Gastrocnemius medialis (tissue), 4 donors: ENCODE measurements around the gene HMGA1. TPM values are rescaled to one million over a fixed set of nuclear protein-coding genes. Genes with fewer than 3 reads are reported as not detected.

Experiments
- ATAC-seq, 2 donors: fragments of 150-250 bp; one replicate each; pipeline ENCODE4 v1.9.1; 2016
- DNase-seq, 2 donors: peaks; one replicate each; pipeline ENCODE4 v3.0.0-alpha.2; 2019
- H3K27ac ChIP-seq, 4 donors: fragments of 200-600 bp; sonication (generic); 1 replicate in 1 of 4; 2 replicates in 3 of 4; pipeline ENCODE4 v1.5.1; 2016 to 2018; ENCODE audit warnings: mild to moderate bottlenecking in 2 of 4, moderate library complexity in 1 of 4
- H3K27me3 ChIP-seq, 3 donors: fragments of 200-600 bp; sonication (generic) in 2 of 3; 1 replicate in 1 of 3; 2 replicates in 2 of 3; pipeline versions ENCODE4 v1.5.1 to v1.6.0; 2016 to 2019; ENCODE audit warnings: mild to moderate bottlenecking in 1 of 3, moderate library complexity in 1 of 3
- H3K36me3 ChIP-seq, 2 donors: fragments of 200-600 bp; sonication (generic) in 1 of 2; one replicate each; pipeline ENCODE4 v1.5.1; 2017 to 2018
- H3K4me1 ChIP-seq, 2 donors: fragments of 200-600 bp; sonication (generic) in 1 of 2; one replicate each; pipeline ENCODE4 v1.5.1; 2016 to 2017; ENCODE audit warnings: mild to moderate bottlenecking in 2 of 2
- H3K4me3 ChIP-seq, 4 donors: fragments of 200-600 bp; sonication (generic) in 3 of 4; 1 replicate in 1 of 4; 2 replicates in 3 of 4; pipeline ENCODE4 v1.5.1; 2016 to 2019; ENCODE audit warnings: mild to moderate bottlenecking in 2 of 4
- H3K9me3 ChIP-seq, 3 donors: fragments of 200-600 bp; sonication (generic) in 2 of 3; 1 replicate in 1 of 3; 2 replicates in 2 of 3; pipeline ENCODE4 v1.5.1; 2016 to 2019
- POLR2A ChIP-seq, 2 donors: fragments of 450-650 bp; IDR thresholded peaks; one replicate each; pipeline ENCODE4 v1.6.1; 2017; ENCODE audit warnings: antibody characterized with exemption in 2 of 2, mild to moderate bottlenecking in 2 of 2, moderate library complexity in 2 of 2
- in situ Hi-C, 4 donors: fragments of 200-750 bp; cut with MboI; loops; one replicate each; pipeline versions ENCODE4 v1.15.0 to v1.8.0; 2017; ENCODE audit warnings: low sequenced_read_pairs in 4 of 4
- intact Hi-C: fragments of 100-400 bp; cut with DNase I; formaldehyde crosslinking; loops from one replicate; pipeline ENCODE4 v1.15.1; 2023; ENCODE audit warnings: low total_unique reads
- microRNA-seq, 2 donors: library from miRNA; unstranded; fragments of <30 nt; microRNA quantifications; one replicate each; pipeline ENCODE4, GENCODE V29; 2016; ENCODE audit warnings: borderline replicate concordance in 2 of 2
- total RNA-seq, 4 donors: library from RNA; depleted of rRNA; stranded (reverse); fragments of >200 nt; gene quantifications; one replicate each; pipeline versions ENCODE4 v1.1.0 to v1.2.3, GENCODE V29; 2016
- TF ChIP-seq, protein P1 (sequence below), 5 experiments: fragments of 450-650 bp in 3 of 5; fragments of 200-600 bp in 2 of 5; sonication (generic) in 2 of 5; IDR thresholded peaks in 4 of 5; conservative IDR thresholded peaks in 1 of 5; 1 replicate in 4 of 5; 2 replicates in 1 of 5; pipeline ENCODE4 v1.5.1; 2016 to 2019; ENCODE audit warnings: antibody characterized with exemption in 5 of 5, mild to moderate bottlenecking in 3 of 5, moderate library complexity in 3 of 5

The HMGA1 gene
- total RNA-seq, 4 donors from 2014 or later = 74.1 to 163 (median 154) TPM

DNA sequence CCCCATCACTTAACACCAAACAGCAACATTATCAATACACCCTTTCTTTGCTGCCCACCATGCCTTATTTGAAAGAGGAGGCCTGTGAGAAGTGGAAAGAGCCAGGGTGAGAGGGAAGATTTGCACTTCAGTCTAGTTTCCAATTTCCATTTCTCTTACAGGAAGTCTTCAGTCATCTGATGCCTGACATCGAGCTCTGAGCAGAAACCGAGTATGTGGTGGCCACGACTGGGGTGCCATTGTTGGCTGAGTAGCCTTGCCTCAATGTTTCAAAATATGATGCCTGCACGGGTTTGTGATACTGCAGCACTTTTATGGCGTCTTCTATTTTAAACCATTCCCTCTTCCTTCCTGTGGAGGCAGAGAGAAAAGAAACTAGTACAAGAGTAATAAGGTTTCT is 51.9 kb downstream of the HMGA1 start:
- intact Hi-C loops (no loop called here), in situ Hi-C loops (loop anchor here in 1 of 4 donors (25.0 kb wide), 1 partner anchor 551 kb away; the partner anchor contains the start of gene IP6K3)
- no peaks in the 10 kb centered on the region for H3K27me3 ChIP-seq
- no peaks in the 10 kb centered on the region for H3K9me3 ChIP-seq
- H3K4me1 ChIP-seq = peaks cover 38 to 59% of the 10 kb centered on the region in 2 donors
- peak overlapping the region; percentile 51 to 90 (median 76) for H3K27ac ChIP-seq
- DNase-seq = no peak
- ATAC-seq = peak; percentile 23 to 35
- H3K36me3 ChIP-seq = peaks cover 0 to 17% of the 10 kb centered on the region in 2 donors
- no peak for TF ChIP-seq POLR2A (IDR thresholded peaks at IDR 0.05)
- TF ChIP-seq, protein P1, sequence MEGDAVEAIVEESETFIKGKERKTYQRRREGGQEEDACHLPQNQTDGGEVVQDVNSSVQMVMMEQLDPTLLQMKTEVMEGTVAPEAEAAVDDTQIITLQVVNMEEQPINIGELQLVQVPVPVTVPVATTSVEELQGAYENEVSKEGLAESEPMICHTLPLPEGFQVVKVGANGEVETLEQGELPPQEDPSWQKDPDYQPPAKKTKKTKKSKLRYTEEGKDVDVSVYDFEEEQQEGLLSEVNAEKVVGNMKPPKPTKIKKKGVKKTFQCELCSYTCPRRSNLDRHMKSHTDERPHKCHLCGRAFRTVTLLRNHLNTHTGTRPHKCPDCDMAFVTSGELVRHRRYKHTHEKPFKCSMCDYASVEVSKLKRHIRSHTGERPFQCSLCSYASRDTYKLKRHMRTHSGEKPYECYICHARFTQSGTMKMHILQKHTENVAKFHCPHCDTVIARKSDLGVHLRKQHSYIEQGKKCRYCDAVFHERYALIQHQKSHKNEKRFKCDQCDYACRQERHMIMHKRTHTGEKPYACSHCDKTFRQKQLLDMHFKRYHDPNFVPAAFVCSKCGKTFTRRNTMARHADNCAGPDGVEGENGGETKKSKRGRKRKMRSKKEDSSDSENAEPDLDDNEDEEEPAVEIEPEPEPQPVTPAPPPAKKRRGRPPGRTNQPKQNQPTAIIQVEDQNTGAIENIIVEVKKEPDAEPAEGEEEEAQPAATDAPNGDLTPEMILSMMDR (IDR thresholded peaks at IDR 0.05 in 4 of 5, conservative IDR thresholded peaks at IDR 0.05 in 1 of 5) = no peak
- H3K4me3 ChIP-seq = no peak overlapping the region

DNA sequence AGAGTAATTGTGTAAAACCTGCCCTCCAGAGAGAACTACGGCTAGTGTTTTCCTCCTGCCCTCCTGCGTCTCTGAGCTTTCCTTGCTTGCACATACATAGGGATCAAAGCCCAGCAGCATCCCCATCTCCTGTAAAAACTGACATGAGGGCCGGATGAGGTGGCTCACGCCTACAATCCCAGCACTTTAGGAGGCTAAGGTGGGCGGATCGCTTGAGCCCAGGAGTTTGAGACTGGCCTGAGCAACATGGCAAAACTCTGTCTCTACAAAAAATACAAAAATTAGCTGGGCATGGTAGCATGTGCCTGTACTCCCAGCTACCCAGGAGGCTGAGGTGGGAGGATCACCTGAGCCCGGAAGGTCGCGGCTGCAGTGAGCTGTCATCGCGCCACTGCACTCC is 52.5 kb downstream of the HMGA1 start:
- Histone ChIP-seq H3K27ac (peak overlapping the region; percentile 51 to 90 (median 76)), H3K4me3 (no peak overlapping the region), H3K36me3 (peaks cover 0 to 17% of the 10 kb centered on the region in 2 donors), H3K27me3 (no peaks in the 10 kb centered on the region), H3K4me1 (peaks cover 43 to 59% of the 10 kb centered on the region in 2 donors), H3K9me3 (no peaks in the 10 kb centered on the region)
- intact Hi-C loops (no loop called here), in situ Hi-C loops (loop anchor here in 1 of 4 donors (25.0 kb wide), 1 partner anchor 552 kb away; the partner anchor contains the start of gene IP6K3)
- no peak for TF ChIP-seq POLR2A (IDR thresholded peaks at IDR 0.05)
- TF ChIP-seq, protein P1 (IDR thresholded peaks at IDR 0.05 in 4 of 5, conservative IDR thresholded peaks at IDR 0.05 in 1 of 5) = no peak
- no peak for ATAC-seq
- DNase-seq = no peak

DNA sequence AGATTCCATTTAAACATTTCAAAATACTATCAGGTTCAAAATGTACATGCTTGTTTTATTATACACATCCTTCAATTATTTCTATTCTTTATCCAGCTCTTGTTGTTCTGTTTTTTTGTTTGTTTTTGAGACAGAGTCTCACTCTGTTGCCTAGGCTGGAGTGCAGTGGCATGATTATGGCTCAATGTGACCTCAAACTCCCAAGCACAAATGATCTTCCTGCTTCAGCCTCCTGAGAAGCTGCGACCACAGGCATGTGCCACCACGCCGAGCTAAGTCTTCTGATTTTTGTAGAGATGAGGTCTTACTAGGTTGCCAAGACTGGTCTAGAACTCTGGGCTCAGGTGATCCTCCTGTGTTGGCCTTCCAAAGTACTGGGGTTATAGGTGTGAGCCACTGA is 56.3 kb downstream of the HMGA1 start:
- intact Hi-C loops (no loop called here), in situ Hi-C loops (loop anchor here in 1 of 4 donors (25.0 kb wide), 1 partner anchor 556 kb away; the partner anchor contains the start of gene IP6K3)
- H3K4me3 ChIP-seq = no peak overlapping the region
- H3K9me3 ChIP-seq = no peaks in the 10 kb centered on the region
- H3K27me3 ChIP-seq = no peaks in the 10 kb centered on the region
- H3K27ac ChIP-seq = peak overlapping the region; percentile 80 to 90 (median 88)
- DNase-seq (no peak), ATAC-seq (peak in 1 of 2 donors; percentile 5)
- peaks cover 0 to 17% of the 10 kb centered on the region in 2 donors for H3K36me3 ChIP-seq
- H3K4me1 ChIP-seq = peaks cover 55 to 67% of the 10 kb centered on the region in 2 donors
- no peak for TF ChIP-seq POLR2A (IDR thresholded peaks at IDR 0.05)

DNA sequence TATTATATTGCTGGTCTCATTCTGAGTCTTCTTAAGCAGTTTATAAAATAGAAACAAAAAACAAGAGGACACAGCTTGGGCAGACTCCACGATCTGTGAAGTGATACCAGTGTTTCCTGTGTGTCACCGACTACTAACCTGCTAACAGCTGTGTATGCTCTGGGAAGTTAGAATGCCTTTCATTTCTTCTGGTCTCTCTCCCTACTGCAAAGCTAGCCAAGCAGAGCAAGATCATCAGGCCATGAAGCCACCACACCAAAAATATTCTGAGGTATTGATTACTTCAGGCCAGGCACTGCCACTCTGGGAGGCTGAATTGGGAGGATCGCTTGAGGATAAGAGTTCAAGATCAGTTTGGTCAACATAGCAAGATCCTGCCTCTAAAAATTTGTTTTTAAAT is 59.0 kb downstream of the HMGA1 start:
- DNase-seq (peak in 1 of 2 donors; percentile 50), ATAC-seq (peak; percentile 70 to 87)
- Histone ChIP-seq H3K4me1 (peaks cover 57 to 70% of the 10 kb centered on the region in 2 donors), H3K4me3 (no peak overlapping the region), H3K36me3 (peaks cover 0 to 17% of the 10 kb centered on the region in 2 donors), H3K27ac (peak overlapping the region; percentile 80 to 90 (median 88)), H3K9me3 (no peaks in the 10 kb centered on the region), H3K27me3 (no peaks in the 10 kb centered on the region)
- in situ Hi-C loops = loop anchor here in 1 of 4 donors (25.0 kb wide), 1 partner anchor 558 kb away; the partner anchor contains the start of gene IP6K3
- TF ChIP-seq POLR2A (IDR thresholded peaks at IDR 0.05) = no peak
- intact Hi-C loops = no loop called here

Small RNAs within 50 kb of the gene (microRNA-seq; reads per million reads assigned to microRNA genes)
- 0 reads per million in 2 donors for gene MIR6835

Other genes with a start within 250 kb of the HMGA1 start
- gene GRM4, start 90.8 kb upstream of the HMGA1 start, total RNA-seq = under 1 TPM in 1 of 4 donors, not detected in 3; 0.03 TPM
- 10 to 100 TPM; 21.4 to 39.5 (median 33.4) TPM for gene SMIM29, start 12.1 kb downstream of the HMGA1 start, total RNA-seq
- gene NUDT3, start 155.8 kb downstream of the HMGA1 start, total RNA-seq = 10 to 100 TPM; 40.0 to 71.9 (median 50.6) TPM
- gene RPS10, start 189.2 kb downstream of the HMGA1 start, total RNA-seq = 1,000 to 10,000 TPM; 1,471 to 2,243 (median 1,775) TPM
- not detected for gene PACSIN1, start 229.2 kb downstream of the HMGA1 start, total RNA-seq